DOHH2 (cell line): ENCODE results near the gene SLC12A4.
"Not testable (repeated sequence)": the region's sequence is repeated elsewhere in the genome, so short reads cannot be mapped to it uniquely, and the experiment has no call there.

Experiments
- H3F3A ChIP-seq: fragments of 200-600 bp; sonication (generic), shearing (Covaris generic); 2 replicates; pipeline ENCODE4 v1.6.0; 2016; ENCODE audit warnings: antibody characterized with exemption, mild to moderate bottlenecking; ENCODE audit not compliant: control insufficient read depth, insufficient read depth
- H3K27ac ChIP-seq: fragments of 200-600 bp; sonication (generic); 2 replicates; pipeline ENCODE4 v1.5.1; 2014; ENCODE audit warnings: low read depth, mild to moderate bottlenecking, low read length, moderate library complexity
- H3K27me3 ChIP-seq: fragments of 200-600 bp; sonication (generic); 2 replicates; pipeline ENCODE4 v1.6.1; 2014; ENCODE audit warnings: mild to moderate bottlenecking, low read length, mixed read lengths; ENCODE audit not compliant: control insufficient read depth
- H3K36me3 ChIP-seq: fragments of 200-600 bp; sonication (generic); 2 replicates; pipeline ENCODE4 v1.6.1; 2014; ENCODE audit warnings: mild to moderate bottlenecking, low read length, moderate library complexity, mixed read lengths; ENCODE audit not compliant: control insufficient read depth
- H3K4me1 ChIP-seq: fragments of 200-600 bp; sonication (generic); 2 replicates; pipeline ENCODE4 v1.6.1; 2014; ENCODE audit warnings: mild to moderate bottlenecking, low read length, mixed read lengths; ENCODE audit not compliant: control insufficient read depth
- H3K4me2 ChIP-seq: fragments of 200-600 bp; sonication (generic); 2 replicates; pipeline ENCODE4 v1.6.0; 2014; ENCODE audit warnings: mild to moderate bottlenecking, low read length, moderate library complexity
- H3K4me3 ChIP-seq: fragments of 200-600 bp; sonication (generic); 2 replicates; pipeline ENCODE4 v1.5.1; 2014; ENCODE audit warnings: mild to moderate bottlenecking, low read length, mixed read lengths
- H3K79me2 ChIP-seq: fragments of 200-600 bp; sonication (generic); 2 replicates; pipeline ENCODE4 v1.6.1; 2014; ENCODE audit warnings: mild to moderate bottlenecking, low read length, mixed read lengths; ENCODE audit not compliant: control insufficient read depth
- H3K9me2 ChIP-seq: fragments of 200-600 bp; sonication (generic); replicated peaks from 2 replicates; pipeline ENCODE4 v1.6.1; 2014; ENCODE audit warnings: mild to moderate bottlenecking, low read length, mixed read lengths; ENCODE audit not compliant: control insufficient read depth
- H3K9me3 ChIP-seq: fragments of 200-600 bp; sonication (generic); 2 replicates; pipeline ENCODE4 v1.6.1; 2014; ENCODE audit warnings: antibody characterized with exemption, low read length, mixed read lengths; ENCODE audit not compliant: control insufficient read depth, insufficient read depth
- H4K20me1 ChIP-seq: fragments of 200-600 bp; sonication (generic); 2 replicates; pipeline ENCODE4 v1.6.0; 2014; ENCODE audit warnings: low read depth, mild to moderate bottlenecking, antibody characterized with exemption, low read length, moderate library complexity; ENCODE audit not compliant: control insufficient read depth, insufficient read depth
- EZH2phosphoT487 ChIP-seq: fragments of 200-600 bp; sonication (generic); IDR thresholded peaks from 2 replicates; pipeline ENCODE4 v1.6.1; 2017; ENCODE audit warnings: borderline replicate concordance, mild to moderate bottlenecking, antibody characterized with exemption, low read length, moderate library complexity, mixed read lengths
- TF ChIP-seq, protein P1 (sequence below): fragments of 200-600 bp; sonication (generic); IDR thresholded peaks from one replicate; pipeline ENCODE4 v1.5.1; 2014; ENCODE audit warnings: antibody characterized with exemption, mild to moderate bottlenecking, low read depth, low read length; ENCODE audit not compliant: poor library complexity, severe bottlenecking

Gene SLC12A4

DNA sequence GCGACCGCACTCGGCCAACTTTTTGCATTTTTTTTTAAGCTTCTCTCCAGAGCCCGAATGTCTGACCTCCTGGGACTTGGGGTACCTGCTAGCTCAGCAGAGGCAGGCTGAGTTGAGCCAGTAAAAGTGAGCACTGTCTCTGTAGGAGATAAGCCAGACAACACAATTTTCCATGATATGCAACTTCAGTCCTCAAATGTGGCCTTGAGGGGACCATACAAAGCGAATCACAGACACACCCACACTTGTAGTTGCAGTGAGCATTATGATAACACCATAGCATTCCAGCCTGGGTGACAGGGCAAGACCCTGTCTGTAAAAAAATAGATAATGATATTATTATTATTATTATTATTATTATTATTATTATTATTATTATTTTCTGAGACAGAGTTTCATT lies 28.2 kb upstream of the SLC12A4 start:
- TF ChIP-seq, protein P1, sequence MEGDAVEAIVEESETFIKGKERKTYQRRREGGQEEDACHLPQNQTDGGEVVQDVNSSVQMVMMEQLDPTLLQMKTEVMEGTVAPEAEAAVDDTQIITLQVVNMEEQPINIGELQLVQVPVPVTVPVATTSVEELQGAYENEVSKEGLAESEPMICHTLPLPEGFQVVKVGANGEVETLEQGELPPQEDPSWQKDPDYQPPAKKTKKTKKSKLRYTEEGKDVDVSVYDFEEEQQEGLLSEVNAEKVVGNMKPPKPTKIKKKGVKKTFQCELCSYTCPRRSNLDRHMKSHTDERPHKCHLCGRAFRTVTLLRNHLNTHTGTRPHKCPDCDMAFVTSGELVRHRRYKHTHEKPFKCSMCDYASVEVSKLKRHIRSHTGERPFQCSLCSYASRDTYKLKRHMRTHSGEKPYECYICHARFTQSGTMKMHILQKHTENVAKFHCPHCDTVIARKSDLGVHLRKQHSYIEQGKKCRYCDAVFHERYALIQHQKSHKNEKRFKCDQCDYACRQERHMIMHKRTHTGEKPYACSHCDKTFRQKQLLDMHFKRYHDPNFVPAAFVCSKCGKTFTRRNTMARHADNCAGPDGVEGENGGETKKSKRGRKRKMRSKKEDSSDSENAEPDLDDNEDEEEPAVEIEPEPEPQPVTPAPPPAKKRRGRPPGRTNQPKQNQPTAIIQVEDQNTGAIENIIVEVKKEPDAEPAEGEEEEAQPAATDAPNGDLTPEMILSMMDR = no peak
- no peak for TF ChIP-seq EZH2phosphoT487
- no peak overlapping the region for H3K4me3 ChIP-seq
- H4K20me1 ChIP-seq = no peaks in the 10 kb centered on the region
- no peak overlapping the region for H3K4me2 ChIP-seq
- no peaks in the 10 kb centered on the region for H3K27me3 ChIP-seq
- H3K9me3 ChIP-seq = no peaks in the 10 kb centered on the region
- no peak overlapping the region for H3K27ac ChIP-seq
- no peaks in the 10 kb centered on the region; the same call in 1 of the 2 replicates for H3F3A ChIP-seq
- H3K79me2 ChIP-seq = no peaks in the 10 kb centered on the region
- peaks cover 35% of the 10 kb centered on the region for H3K4me1 ChIP-seq
- no peaks in the 10 kb centered on the region for H3K36me3 ChIP-seq
- no peaks in the 10 kb centered on the region for H3K9me2 ChIP-seq

DNA sequence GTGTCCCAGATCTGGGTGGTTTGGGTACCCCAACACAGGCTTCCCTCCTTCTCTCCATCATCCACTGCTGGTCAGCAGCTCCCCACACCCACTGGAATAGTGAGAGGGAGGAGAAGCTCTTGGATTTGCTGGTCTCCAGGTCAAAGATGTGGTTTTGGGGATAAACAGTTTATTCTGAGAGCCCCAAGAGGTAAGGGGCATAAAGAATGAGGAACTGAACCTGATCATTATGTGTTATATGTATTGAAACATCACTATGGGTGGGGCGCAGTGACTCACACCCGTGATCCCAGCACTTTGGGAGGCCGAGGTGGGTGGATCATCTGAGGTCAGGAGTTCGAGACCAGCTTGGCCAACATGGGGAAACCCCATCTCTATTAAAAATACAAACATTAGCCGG lies 27.0 kb upstream of the SLC12A4 start:
- H3K4me2 ChIP-seq = no peak overlapping the region
- TF ChIP-seq, protein P1 = no peak
- TF ChIP-seq EZH2phosphoT487 = no peak

DNA sequence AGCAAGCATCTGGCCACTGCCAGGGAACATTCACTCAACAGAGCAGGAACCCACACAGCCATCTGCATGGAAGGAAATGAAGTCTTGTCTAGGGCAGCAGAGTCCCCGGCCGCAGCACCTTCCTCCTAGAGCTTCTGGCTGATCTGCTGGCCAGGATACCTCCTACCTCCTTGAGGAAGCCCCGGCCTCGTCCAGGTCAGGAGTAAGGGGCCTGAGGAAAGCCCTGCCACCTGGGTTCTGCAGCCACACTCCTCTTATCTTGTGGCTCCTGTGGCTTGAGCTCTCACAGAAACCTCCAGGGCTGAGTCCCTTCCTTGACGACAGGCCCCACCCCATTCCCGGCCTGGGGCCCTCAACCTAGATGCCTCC lies 25.6 kb upstream of the SLC12A4 start:
- not testable (repeated sequence) for H3K9me2 ChIP-seq, H3K36me3 ChIP-seq, H3K27me3 ChIP-seq, H3F3A ChIP-seq, H3K27ac ChIP-seq, H4K20me1 ChIP-seq, H3K79me2 ChIP-seq, H3K9me3 ChIP-seq, H3K4me3 ChIP-seq
- Histone ChIP-seq H3K4me1 (peaks cover 18% of the 10 kb centered on the region), H3K4me2 (peak overlapping the region; percentile 76; the same call in 1 of the 2 replicates)

More for the DNA sequence above, 27.0 kb upstream of the SLC12A4 start:
- H3K4me1 ChIP-seq = peaks cover 32% of the 10 kb centered on the region
- H3F3A ChIP-seq = no peaks in the 10 kb centered on the region; the same call in 1 of the 2 replicates
- H3K9me2 ChIP-seq = no peaks in the 10 kb centered on the region
- H3K9me3 ChIP-seq = no peaks in the 10 kb centered on the region
- H3K4me3 ChIP-seq = no peak overlapping the region
- H3K79me2 ChIP-seq = no peaks in the 10 kb centered on the region
- H3K36me3 ChIP-seq = no peaks in the 10 kb centered on the region
- no peaks in the 10 kb centered on the region for H3K27me3 ChIP-seq
- H3K27ac ChIP-seq = no peak overlapping the region
- H4K20me1 ChIP-seq = no peaks in the 10 kb centered on the region

DNA sequence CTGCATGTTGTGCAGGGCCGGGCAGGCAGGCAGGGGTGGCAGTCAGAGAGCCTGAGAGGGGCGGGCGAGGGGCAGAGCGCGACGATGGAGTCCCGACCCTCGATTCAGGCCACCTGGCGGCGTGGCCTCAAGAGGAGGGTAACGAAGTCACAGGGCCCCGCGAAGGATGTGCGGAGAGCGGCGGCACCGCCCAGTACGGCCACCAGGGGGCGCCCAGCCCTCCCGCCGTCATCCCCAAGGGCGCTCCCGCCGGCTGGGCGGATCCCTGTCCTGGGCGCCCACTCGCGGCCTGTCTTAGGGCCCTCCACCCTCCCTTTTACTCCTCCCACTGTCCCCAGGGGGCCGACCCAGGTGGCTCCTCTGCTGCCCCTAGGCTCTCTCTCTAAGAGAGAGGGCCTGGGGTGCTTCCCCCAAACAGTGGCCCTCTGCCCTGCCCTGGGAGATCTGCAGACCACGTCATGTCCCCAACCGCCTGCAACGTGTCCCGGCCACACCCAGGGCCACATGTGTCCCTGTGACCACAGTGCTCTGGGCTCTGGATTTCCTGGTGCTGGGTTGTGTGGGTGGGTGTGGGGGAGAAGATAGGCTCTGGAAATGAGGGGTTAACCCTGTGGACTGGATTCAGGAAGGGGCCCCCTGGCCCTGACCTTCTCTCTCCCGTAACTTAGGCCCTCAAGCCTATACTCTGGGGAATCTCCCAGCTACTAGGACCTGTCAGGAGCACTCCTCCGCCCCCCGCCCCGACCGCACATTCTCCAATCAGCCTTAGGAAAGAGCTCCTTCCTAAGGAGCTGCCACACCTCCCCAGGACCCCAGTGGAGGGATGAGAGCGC lies 25.0 kb upstream of the SLC12A4 start:
- Histone ChIP-seq H3K4me1 (peaks cover 16% of the 10 kb centered on the region), H3K36me3 (no peaks in the 10 kb centered on the region), H3K79me2 (no peaks in the 10 kb centered on the region), H4K20me1 (no peaks in the 10 kb centered on the region), H3K4me3 (peak overlapping the region; percentile 59), H3K27ac (no peak overlapping the region), H3F3A (no peaks in the 10 kb centered on the region; the same call in 1 of the 2 replicates), H3K9me2 (no peaks in the 10 kb centered on the region), H3K4me2 (peak overlapping the region; percentile 76), H3K9me3 (no peaks in the 10 kb centered on the region), H3K27me3 (no peaks in the 10 kb centered on the region)
- no peak for TF ChIP-seq EZH2phosphoT487
- TF ChIP-seq, protein P1 = peak; percentile 97
